HEK293 (cell line): Measurements from ENCODE around the gene ATOH7.

ENCODE experiments used
- CTCF ChIA-PET: fragments of 350-600 bp; formaldehyde crosslinking; extraction: SDS; loops from one replicate; lab custom pipeline; 2021; ENCODE audit warnings: antibody characterized with exemption; lab: Yijun Ruan, JAX
- POLR2A ChIA-PET: fragments of 300-600 bp; formaldehyde crosslinking; extraction: SDS; loops from one replicate; lab custom pipeline; 2020; ENCODE audit warnings: antibody characterized with exemption, inconsistent platforms; lab: Yijun Ruan, JAX
- H3K27ac ChIP-seq: fragments of 200-500 bp; sonication (Bioruptor generic); 2 replicates; pipeline ENCODE4 v1.5.1; 2014; ENCODE audit warnings: low read depth, low read length, control low read depth, inconsistent platforms; ENCODE audit errors: extremely low read depth
- H3K36me3 ChIP-seq, 2 experiments: fragments of 200-500 bp in 1 of 2; sonication (Bioruptor generic) in 1 of 2; 1 replicate in 1 of 2; 2 replicates in 1 of 2; pipeline ENCODE4 v1.5.1; 2014 to 2017; ENCODE audit warnings: inconsistent platforms in 2 of 2, low read length in 2 of 2; ENCODE audit not compliant: control insufficient read depth in 2 of 2, insufficient read depth in 1 of 2
- H3K4me1 ChIP-seq: fragments of 200-500 bp; sonication (Bioruptor generic); 2 replicates; pipeline ENCODE4 v1.5.1; 2014; ENCODE audit warnings: mild to moderate bottlenecking, low read length, inconsistent platforms; ENCODE audit not compliant: control insufficient read depth, insufficient read depth
- H3K4me3 ChIP-seq: 2 replicates; pipeline ENCODE4 v1.5.1; 2011; ENCODE audit warnings: low read depth, mild to moderate bottlenecking, control low read depth, low read length, moderate library complexity
- H3K9me3 ChIP-seq: fragments of 200-500 bp; sonication (Bioruptor generic); 2 replicates; pipeline ENCODE4 v1.5.1; 2014; ENCODE audit warnings: low read depth, low read length, inconsistent platforms; ENCODE audit not compliant: control insufficient read depth, insufficient read depth
- CTCF ChIP-seq: fragments of 450-650 bp; formaldehyde crosslinking; IDR thresholded peaks from 2 replicates; pipeline ENCODE4 v1.5.1; 2016; ENCODE audit warnings: missing biosample characterization, missing genetic modification characterization
- GFI1B ChIP-seq: fragments of 450-650 bp; formaldehyde crosslinking; IDR thresholded peaks from 2 replicates; pipeline ENCODE4 v1.5.1; 2016; ENCODE audit warnings: missing biosample characterization, missing genetic modification characterization
- KLF16 ChIP-seq: fragments of 450-650 bp; formaldehyde crosslinking; IDR thresholded peaks from 2 replicates; pipeline ENCODE4 v1.5.1; 2017; ENCODE audit warnings: missing biosample characterization, missing genetic modification characterization
- OSR2 ChIP-seq: fragments of 450-650 bp; formaldehyde crosslinking; IDR thresholded peaks from 2 replicates; pipeline ENCODE4 v1.5.1; 2016; ENCODE audit warnings: missing biosample characterization, missing genetic modification characterization
- ZBTB20 ChIP-seq: fragments of 450-650 bp; formaldehyde crosslinking; IDR thresholded peaks from 2 replicates; pipeline ENCODE4 v1.5.1; 2016; ENCODE audit warnings: missing biosample characterization, missing genetic modification characterization
- ZNF280D ChIP-seq: fragments of 450-650 bp; formaldehyde crosslinking; IDR thresholded peaks from 2 replicates; pipeline ENCODE4 v1.5.1; 2016; ENCODE audit warnings: missing biosample characterization, missing genetic modification characterization
- ZNF362 ChIP-seq: fragments of 450-650 bp; formaldehyde crosslinking; IDR thresholded peaks from 2 replicates; pipeline ENCODE4 v1.5.1; 2016; ENCODE audit warnings: missing biosample characterization, missing genetic modification characterization
- ZNF366 ChIP-seq: fragments of 450-650 bp; formaldehyde crosslinking; conservative IDR thresholded peaks from 2 replicates; pipeline ENCODE4 v1.5.1; 2016; ENCODE audit warnings: missing biosample characterization, missing genetic modification characterization
- ZNF596 ChIP-seq: fragments of 450-650 bp; IDR thresholded peaks from 2 replicates; pipeline ENCODE4 v1.5.0; 2018; ENCODE audit warnings: missing biosample characterization, mild to moderate bottlenecking, missing genetic modification characterization, moderate library complexity
- ZNF621 ChIP-seq: fragments of 450-650 bp; formaldehyde crosslinking; IDR thresholded peaks from 2 replicates; pipeline ENCODE4 v1.5.1; 2017; ENCODE audit warnings: missing biosample characterization, missing genetic modification characterization
- ZNF654 ChIP-seq: fragments of 450-650 bp; formaldehyde crosslinking; IDR thresholded peaks from 2 replicates; pipeline ENCODE4 v1.5.1; 2016; ENCODE audit warnings: low read depth, missing biosample characterization, missing genetic modification characterization
- ZNF701 ChIP-seq: fragments of 450-650 bp; formaldehyde crosslinking; IDR thresholded peaks from 2 replicates; pipeline ENCODE4 v1.5.1; 2016; ENCODE audit warnings: missing biosample characterization, missing genetic modification characterization
- ZSCAN5A ChIP-seq: fragments of 450-650 bp; formaldehyde crosslinking; IDR thresholded peaks from 2 replicates; pipeline ENCODE4 v1.5.1; 2016; ENCODE audit warnings: missing biosample characterization, missing genetic modification characterization
- TF ChIP-seq, protein P1 (sequence below): fragments of 450-650 bp; formaldehyde crosslinking; IDR thresholded peaks from 2 replicates; pipeline ENCODE4 v1.5.1; 2016; ENCODE audit warnings: missing biosample characterization, missing genetic modification characterization
- TF ChIP-seq, protein P2 (sequence below): fragments of 450-650 bp; formaldehyde crosslinking; IDR thresholded peaks from 2 replicates; pipeline ENCODE4 v1.5.1; 2016; ENCODE audit warnings: missing biosample characterization, missing genetic modification characterization, low read depth
- TF ChIP-seq, protein P3 (sequence below): fragments of 450-650 bp; formaldehyde crosslinking; IDR thresholded peaks from 2 replicates; pipeline ENCODE4; 2016; ENCODE audit warnings: missing biosample characterization, missing genetic modification characterization
- TF ChIP-seq, protein P4 (sequence below): fragments of 450-650 bp; formaldehyde crosslinking; conservative IDR thresholded peaks from 2 replicates; pipeline ENCODE4 v1.5.1; 2016; ENCODE audit warnings: low read depth, missing biosample characterization, missing genetic modification characterization
- TF ChIP-seq, protein P5 (sequence below): fragments of 450-650 bp; formaldehyde crosslinking; IDR thresholded peaks from 2 replicates; pipeline ENCODE4 v1.5.0; 2017; ENCODE audit warnings: missing biosample characterization, missing genetic modification characterization, borderline replicate concordance

The ATOH7 gene

DNA sequence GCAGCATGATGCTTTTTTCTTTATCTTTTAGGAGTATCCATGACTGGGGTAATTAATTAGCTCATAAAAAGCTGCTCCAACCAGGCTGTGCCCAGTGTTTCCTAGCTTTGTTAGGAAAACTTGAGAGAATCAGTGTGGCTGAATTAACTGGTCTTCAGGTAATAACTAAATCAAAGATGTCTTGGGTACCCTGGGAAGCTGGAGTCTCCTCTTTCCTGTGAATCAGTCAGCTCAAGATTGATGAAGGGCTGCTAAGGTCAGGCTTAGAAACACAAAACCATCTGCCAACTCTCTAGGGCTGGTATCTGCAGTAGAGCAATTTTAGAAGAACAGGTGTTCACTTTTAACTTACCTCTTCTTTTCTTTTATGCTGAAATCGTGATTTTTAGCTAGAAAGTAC is 21.4 kb upstream of the ATOH7 start:
- ChIA-PET CTCF (interaction anchor here (0.6 to 1.1 kb wide), 2 partner anchors 41 to 114 kb away, joined by 3 to 4 read pairs; no protein-coding TSS in a partner anchor), POLR2A (no interaction called here)
- H3K9me3 ChIP-seq = no peaks in the 10 kb centered on the region
- no peaks in the 10 kb centered on the region for H3K36me3 ChIP-seq
- no peaks in the 10 kb centered on the region for H3K4me1 ChIP-seq
- TF ChIP-seq ZBTB20 (tag by site-specific recombination) = no peak
- TF ChIP-seq GFI1B (tag by site-specific recombination) = no peak
- no peak for TF ChIP-seq KLF16 (tag by site-specific recombination)
- TF ChIP-seq, protein P1, sequence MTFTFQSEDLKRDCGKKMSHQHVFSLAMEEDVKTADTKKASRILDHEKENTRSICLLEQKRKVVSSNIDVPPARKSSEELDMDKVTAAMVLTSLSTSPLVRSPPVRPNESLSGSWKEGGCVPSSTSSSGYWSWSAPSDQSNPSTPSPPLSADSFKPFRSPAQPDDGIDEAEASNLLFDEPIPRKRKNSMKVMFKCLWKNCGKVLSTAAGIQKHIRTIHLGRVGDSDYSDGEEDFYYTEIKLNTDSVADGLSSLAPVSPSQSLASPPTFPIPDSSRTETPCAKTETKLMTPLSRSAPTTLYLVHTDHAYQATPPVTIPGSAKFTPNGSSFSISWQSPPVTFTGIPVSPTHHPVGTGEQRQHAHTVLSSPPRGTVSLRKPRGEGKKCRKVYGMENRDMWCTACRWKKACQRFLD (tag by site-specific recombination) = no peak
- TF ChIP-seq ZNF621 (tag by site-specific recombination) = no peak
- TF ChIP-seq CTCF = no peak
- no peak for TF ChIP-seq OSR2 (tag by site-specific recombination)
- TF ChIP-seq ZSCAN5A (tag by site-specific recombination) = no peak
- TF ChIP-seq ZNF654 (tag by site-specific recombination) = no peak
- TF ChIP-seq, protein P2, sequence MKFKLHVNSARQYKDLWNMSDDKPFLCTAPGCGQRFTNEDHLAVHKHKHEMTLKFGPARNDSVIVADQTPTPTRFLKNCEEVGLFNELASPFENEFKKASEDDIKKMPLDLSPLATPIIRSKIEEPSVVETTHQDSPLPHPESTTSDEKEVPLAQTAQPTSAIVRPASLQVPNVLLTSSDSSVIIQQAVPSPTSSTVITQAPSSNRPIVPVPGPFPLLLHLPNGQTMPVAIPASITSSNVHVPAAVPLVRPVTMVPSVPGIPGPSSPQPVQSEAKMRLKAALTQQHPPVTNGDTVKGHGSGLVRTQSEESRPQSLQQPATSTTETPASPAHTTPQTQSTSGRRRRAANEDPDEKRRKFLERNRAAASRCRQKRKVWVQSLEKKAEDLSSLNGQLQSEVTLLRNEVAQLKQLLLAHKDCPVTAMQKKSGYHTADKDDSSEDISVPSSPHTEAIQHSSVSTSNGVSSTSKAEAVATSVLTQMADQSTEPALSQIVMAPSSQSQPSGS = no peak
- TF ChIP-seq ZNF280D (tag by site-specific recombination) = no peak
- TF ChIP-seq, protein P3, sequence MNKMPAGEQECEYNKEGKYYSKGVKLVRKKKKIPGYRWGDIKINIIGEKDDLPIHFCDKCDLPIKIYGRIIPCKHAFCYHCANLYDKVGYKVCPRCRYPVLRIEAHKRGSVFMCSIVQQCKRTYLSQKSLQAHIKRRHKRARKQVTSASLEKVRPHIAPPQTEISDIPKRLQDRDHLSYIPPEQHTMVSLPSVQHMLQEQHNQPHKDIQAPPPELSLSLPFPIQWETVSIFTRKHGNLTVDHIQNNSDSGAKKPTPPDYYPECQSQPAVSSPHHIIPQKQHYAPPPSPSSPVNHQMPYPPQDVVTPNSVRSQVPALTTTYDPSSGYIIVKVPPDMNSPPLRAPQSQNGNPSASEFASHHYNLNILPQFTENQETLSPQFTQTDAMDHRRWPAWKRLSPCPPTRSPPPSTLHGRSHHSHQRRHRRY = no peak
- no peak for TF ChIP-seq ZNF701 (tag by site-specific recombination)
- TF ChIP-seq ZNF362 (tag by site-specific recombination) = no peak
- TF ChIP-seq ZNF596 = no peak
- no peak for TF ChIP-seq ZNF366 (tag by site-specific recombination)
- TF ChIP-seq, protein P4, sequence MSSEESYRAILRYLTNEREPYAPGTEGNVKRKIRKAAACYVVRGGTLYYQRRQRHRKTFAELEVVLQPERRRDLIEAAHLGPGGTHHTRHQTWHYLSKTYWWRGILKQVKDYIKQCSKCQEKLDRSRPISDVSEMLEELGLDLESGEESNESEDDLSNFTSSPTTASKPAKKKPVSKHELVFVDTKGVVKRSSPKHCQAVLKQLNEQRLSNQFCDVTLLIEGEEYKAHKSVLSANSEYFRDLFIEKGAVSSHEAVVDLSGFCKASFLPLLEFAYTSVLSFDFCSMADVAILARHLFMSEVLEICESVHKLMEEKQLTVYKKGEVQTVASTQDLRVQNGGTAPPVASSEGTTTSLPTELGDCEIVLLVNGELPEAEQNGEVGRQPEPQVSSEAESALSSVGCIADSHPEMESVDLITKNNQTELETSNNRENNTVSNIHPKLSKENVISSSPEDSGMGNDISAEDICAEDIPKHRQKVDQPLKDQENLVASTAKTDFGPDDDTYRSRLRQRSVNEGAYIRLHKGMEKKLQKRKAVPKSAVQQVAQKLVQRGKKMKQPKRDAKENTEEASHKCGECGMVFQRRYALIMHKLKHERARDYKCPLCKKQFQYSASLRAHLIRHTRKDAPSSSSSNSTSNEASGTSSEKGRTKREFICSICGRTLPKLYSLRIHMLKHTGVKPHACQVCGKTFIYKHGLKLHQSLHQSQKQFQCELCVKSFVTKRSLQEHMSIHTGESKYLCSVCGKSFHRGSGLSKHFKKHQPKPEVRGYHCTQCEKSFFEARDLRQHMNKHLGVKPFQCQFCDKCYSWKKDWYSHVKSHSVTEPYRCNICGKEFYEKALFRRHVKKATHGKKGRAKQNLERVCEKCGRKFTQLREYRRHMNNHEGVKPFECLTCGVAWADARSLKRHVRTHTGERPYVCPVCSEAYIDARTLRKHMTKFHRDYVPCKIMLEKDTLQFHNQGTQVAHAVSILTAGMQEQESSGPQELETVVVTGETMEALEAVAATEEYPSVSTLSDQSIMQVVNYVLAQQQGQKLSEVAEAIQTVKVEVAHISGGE (tag by site-specific recombination) = no peak
- TF ChIP-seq, protein P5, sequence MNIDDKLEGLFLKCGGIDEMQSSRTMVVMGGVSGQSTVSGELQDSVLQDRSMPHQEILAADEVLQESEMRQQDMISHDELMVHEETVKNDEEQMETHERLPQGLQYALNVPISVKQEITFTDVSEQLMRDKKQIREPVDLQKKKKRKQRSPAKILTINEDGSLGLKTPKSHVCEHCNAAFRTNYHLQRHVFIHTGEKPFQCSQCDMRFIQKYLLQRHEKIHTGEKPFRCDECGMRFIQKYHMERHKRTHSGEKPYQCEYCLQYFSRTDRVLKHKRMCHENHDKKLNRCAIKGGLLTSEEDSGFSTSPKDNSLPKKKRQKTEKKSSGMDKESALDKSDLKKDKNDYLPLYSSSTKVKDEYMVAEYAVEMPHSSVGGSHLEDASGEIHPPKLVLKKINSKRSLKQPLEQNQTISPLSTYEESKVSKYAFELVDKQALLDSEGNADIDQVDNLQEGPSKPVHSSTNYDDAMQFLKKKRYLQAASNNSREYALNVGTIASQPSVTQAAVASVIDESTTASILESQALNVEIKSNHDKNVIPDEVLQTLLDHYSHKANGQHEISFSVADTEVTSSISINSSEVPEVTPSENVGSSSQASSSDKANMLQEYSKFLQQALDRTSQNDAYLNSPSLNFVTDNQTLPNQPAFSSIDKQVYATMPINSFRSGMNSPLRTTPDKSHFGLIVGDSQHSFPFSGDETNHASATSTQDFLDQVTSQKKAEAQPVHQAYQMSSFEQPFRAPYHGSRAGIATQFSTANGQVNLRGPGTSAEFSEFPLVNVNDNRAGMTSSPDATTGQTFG (tag by site-specific recombination) = no peak
- no peak overlapping the region for H3K27ac ChIP-seq
- no peak overlapping the region for H3K4me3 ChIP-seq
